Heart left ventricle (tissue), 13 donors: ENCODE results near the gene NAPG.

Source experiments
- CTCF ChIP-seq, 12 donors: fragments of 200-600 bp; sonication (generic) in 4 of 12; IDR thresholded peaks; one replicate each; pipeline versions ENCODE4 v1.5.0 to v1.8.0; 2018 to 2022; ENCODE audit warnings: antibody characterized with exemption in 12 of 12, mild to moderate bottlenecking in 5 of 12
- POLR2A ChIP-seq, 2 donors: fragments of 450-650 bp; IDR thresholded peaks; one replicate each; pipeline ENCODE4 v1.6.1; 2017; ENCODE audit warnings: antibody characterized with exemption in 2 of 2, mild to moderate bottlenecking in 2 of 2, moderate library complexity in 2 of 2
- donor health status: ischemic (EF 13 %, LVEDD 7.1; RV severe dilation, severe dysfunction).
- donor health status: DM: no; HTN: yes; CAD: no.
- donor health status: DM: no; HTN: no; CAD: no.
- donor health status: ischemic (EF 25% LVEDD 6.9; RV normal size, moderate dysfunction).
- donor health status: ischemic (EF 25% LVEDD 5.7; RV mildly dilated, moderate dysfunction).
- donor health status: ischemic (EF 35%, LVEDD 5.7; RV mildly dilated, moderate dysfunction).
- donor health status: nonischemic (EF 11% LVEDD 7.7; RV severe dilation, severe dysfunction).
- donor health status: DM: yes; HTN: yes; CAD: no.
- donor health status: PGD.
- donor health status: ischemic (EF 29% LVEDD 5.4; RV normal size, mild dysfunction).
- donor health status: nonischemic (EF 23%, LVEDD 6.1; RV moderate dilation, normal function).

- TF ChIP-seq POLR2A (IDR thresholded peaks at IDR 0.05): no peak
- no peak for TF ChIP-seq CTCF (IDR thresholded peaks at IDR 0.05)
Measured at GRCh38 chr18:10536280-10536679, 10.5 kb downstream of the NAPG start.
